Measurements from ENCODE around the gene SPOP.
"Not testable (repeated sequence)": the region's sequence is repeated elsewhere in the genome, so short reads cannot be mapped to it uniquely, and the experiment has no call there.

Gene SPOP

DNA sequence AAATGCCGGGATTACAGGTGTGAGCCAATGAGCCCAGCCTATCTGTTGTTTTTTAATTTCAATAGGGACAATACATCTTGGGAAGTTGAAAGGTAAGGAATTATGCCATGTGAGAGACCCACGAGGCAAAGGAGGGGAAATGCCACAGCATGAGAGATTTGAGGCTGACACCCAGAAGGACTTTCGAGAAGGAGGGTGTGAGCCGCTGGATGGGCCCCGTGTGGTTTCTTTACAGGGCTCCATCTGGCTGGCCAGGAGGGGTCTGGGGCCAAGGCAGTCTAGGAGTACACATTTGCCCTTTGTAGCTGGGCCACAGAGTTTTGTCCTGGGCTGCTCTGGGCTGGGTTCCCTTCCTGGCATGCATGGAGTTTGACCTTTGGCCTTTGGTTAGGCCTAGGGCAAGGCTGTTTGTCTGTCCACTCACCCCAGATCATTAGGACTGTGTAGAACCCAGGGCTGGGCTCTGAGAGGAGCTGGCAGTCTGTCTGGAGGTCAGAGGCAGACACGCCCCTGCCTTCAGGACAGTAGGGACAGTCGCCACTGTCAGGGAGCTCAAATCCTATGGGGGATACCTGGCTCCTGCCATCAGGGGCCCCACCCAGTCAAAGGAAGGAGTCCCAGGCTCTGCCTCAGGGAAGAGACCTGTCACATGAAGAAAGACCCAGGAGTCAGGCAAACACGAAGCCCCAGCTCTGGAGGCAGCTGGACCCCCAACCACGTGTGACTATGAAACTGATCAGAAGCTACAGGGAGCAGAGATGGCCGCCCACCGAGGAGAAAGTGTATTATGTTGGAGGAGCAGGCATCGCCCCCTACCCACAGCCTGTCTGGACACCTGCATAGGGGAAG, 126.5 kb downstream of the SPOP start:
- DNase-seq (ENCODE audit: low read depth, low spot score), result no peak

DNA sequence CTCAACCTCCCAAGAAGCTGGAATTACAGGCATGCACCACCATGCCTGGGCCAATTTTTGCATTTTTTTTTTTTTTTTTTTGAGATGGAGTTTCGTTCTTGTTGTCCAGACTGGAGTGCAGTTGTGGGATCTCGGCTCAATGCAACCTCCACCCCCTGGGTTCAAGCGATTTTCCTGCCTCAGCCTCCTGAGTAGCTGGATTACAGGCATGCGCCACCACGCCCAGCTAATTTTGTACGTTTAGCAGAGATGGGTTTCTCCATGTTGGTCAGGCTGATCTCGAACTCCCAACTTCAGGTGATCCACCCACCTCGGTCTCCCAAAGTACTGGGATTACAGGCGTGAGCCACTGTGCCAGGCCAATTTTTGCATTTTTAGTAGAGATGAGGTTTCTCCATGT, 127.1 kb downstream of the SPOP start:
- not testable (repeated sequence) for DNase-seq (ENCODE audit: low read depth, low spot score)

DNA sequence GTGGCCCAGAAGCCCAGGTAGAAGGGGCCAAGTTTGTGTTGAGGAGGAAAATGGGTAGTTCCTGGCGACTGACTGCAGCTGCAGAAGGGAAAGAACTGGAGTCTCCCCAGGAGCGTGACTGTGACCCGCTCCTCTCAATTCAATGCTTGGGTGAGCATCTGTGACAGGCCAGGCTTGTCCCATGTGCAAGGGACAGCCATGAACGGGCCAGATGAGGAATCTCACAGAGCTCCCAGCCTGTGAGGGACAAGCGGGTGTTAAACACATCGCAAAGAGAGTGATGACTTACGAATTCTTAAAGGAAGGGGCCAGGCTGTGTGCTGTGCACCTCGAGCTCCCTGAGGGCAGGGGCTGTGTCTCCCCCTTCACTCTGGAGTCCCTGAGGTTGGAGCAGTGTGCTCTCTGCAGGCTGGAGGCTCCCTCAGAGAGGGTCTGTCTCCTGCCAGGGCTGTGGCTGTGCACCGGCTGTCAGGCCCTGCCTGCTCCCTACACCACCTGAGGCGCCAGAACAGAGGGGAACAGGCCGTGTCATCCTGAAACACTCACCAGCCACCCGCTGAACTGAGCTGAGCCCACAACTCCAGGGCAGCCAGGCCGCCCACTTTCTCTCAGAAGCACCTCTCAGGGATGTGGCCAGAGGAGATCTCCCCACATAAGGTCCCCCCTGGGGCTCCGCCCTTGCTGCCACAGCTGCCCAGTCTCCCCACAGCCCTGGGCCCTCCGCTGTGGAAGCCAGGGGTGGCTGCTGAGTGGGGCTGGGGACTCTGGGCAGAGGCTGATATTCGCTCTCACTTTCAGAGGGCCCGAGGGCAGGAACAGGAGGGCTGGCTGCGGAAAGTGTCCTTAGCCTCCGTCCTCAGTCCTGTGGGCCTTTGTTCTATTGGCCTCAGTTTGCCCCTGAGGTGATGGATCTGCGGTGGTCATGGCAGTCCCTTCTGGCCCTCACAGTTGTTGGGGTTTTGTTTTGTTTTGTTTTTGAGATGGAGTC, 127.9 kb downstream of the SPOP start:
- DNase-seq (ENCODE audit: low read depth, low spot score), result no peak

DNA sequence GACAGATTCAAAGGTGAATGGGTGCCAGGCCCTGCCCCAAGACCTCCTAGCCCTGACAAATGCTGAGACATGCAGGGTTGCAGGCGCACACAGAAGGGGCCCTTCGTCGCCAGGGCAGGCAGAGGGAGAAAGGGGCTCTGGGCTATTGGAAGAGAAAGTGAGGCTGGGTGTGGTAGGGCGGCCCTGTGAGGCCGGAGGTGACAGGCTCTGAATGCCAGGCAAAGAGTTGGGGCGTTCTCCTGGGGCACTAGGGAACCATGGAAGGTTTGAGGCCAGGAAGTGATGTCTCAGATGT, 128.6 kb downstream of the SPOP start:
- DNase-seq (ENCODE audit: low read depth, low spot score), result no peak
